Ramos (cell line): ENCODE measurements around the gene GNAS-AS1.

Experiments
- in situ Hi-C: fragments of 300-500 bp; cut with MboI; formaldehyde crosslinking; loops from one replicate; pipeline ENCODE4 v1.14.3; 2022; ENCODE audit warnings: low sequenced_read_pairs; ENCODE audit not compliant: unreplicated experiment

The GNAS-AS1 gene

GRCh38 chr20:58888103-58888502 lies 37.4 kb upstream of the GNAS-AS1 start:
- in situ Hi-C loops: loop anchor here (10.0 kb wide), 1 partner anchor 157 kb away; the partner anchor contains the start of gene PRELID3B

- in situ Hi-C loops: loop anchor here (10.0 kb wide), 1 partner anchor 158 kb away; the partner anchor contains the start of gene PRELID3B
These were observed 35.8 kb upstream of the GNAS-AS1 start for GRCh38 chr20:58886546-58886945.

- in situ Hi-C loops: loop anchor here (10.0 kb wide), 1 partner anchor 160 kb away; the partner anchor contains the start of gene PRELID3B
These were observed 34.3 kb upstream of the GNAS-AS1 start for GRCh38 chr20:58884966-58885365.

GRCh38 chr20:58883241-58883691 lies 32.6 kb upstream of the GNAS-AS1 start:
- in situ Hi-C loops: loop anchor here (10.0 kb wide), 1 partner anchor 162 kb away; the partner anchor contains the start of gene PRELID3B

- in situ Hi-C loops: loop anchor here (10.0 kb wide), 1 partner anchor 162 kb away; the partner anchor contains the start of gene PRELID3B
These were observed 32.0 kb upstream of the GNAS-AS1 start for GRCh38 chr20:58882704-58883089.

GRCh38 chr20:58880994-58881752 lies 30.5 kb upstream of the GNAS-AS1 start:
- in situ Hi-C loops: loop anchor here (10.0 kb wide), 1 partner anchor 164 kb away; the partner anchor contains the start of gene PRELID3B

GRCh38 chr20:58880441-58880840 lies 29.7 kb upstream of the GNAS-AS1 start:
- in situ Hi-C loops: loop anchor here (10.0 kb wide), 1 partner anchor 164 kb away; the partner anchor contains the start of gene PRELID3B

GRCh38 chr20:58878399-58878798 lies 27.7 kb upstream of the GNAS-AS1 start:
- in situ Hi-C loops: no loop called here

- in situ Hi-C loops: no loop called here
These were observed 27.3 kb upstream of the GNAS-AS1 start for GRCh38 chr20:58877976-58878360.

- in situ Hi-C loops: no loop called here
These were observed 26.6 kb upstream of the GNAS-AS1 start for GRCh38 chr20:58877050-58877975.

GRCh38 chr20:58876437-58876836 lies 25.7 kb upstream of the GNAS-AS1 start:
- in situ Hi-C loops: no loop called here

GRCh38 chr20:58875541-58876134 lies 24.9 kb upstream of the GNAS-AS1 start:
- in situ Hi-C loops: no loop called here

GRCh38 chr20:58875111-58875510 lies 24.4 kb upstream of the GNAS-AS1 start:
- in situ Hi-C loops: no loop called here

GRCh38 chr20:58874469-58874868 lies 23.8 kb upstream of the GNAS-AS1 start:
- in situ Hi-C loops: loop anchor here (25.0 kb wide), 2 partner anchors 538 to 613 kb away; no protein-coding TSS in a partner anchor

- in situ Hi-C loops: loop anchor here (25.0 kb wide), 2 partner anchors 541 to 616 kb away; no protein-coding TSS in a partner anchor
These were observed 20.9 kb upstream of the GNAS-AS1 start for GRCh38 chr20:58871533-58872102.

GRCh38 chr20:58870293-58871014 lies 19.8 kb upstream of the GNAS-AS1 start:
- in situ Hi-C loops: loop anchor here (25.0 kb wide), 2 partner anchors 542 to 617 kb away; no protein-coding TSS in a partner anchor

GRCh38 chr20:58869662-58870227 lies 19.0 kb upstream of the GNAS-AS1 start:
- in situ Hi-C loops: loop anchor here (5.0 to 25.0 kb wide), 3 partner anchors 338 to 618 kb away; no protein-coding TSS in a partner anchor

- in situ Hi-C loops: loop anchor here (5.0 to 25.0 kb wide), 3 partner anchors 339 to 619 kb away; no protein-coding TSS in a partner anchor
These were observed 18.1 kb upstream of the GNAS-AS1 start for GRCh38 chr20:58868795-58869194.
